ENCODE data around the gene TMEM120B.

Gene TMEM120B

GRCh38 chr12:121823101-121823726 lies 110.7 kb downstream of the TMEM120B start:
- no peak for DNase-seq

- DNase-seq, result no peak
These were observed 111.2 kb downstream of the TMEM120B start for GRCh38 chr12:121823727-121824115.

- no peak for DNase-seq
These were observed 112.5 kb downstream of the TMEM120B start for GRCh38 chr12:121825041-121825523.

- DNase-seq, result no peak
These were observed 114.0 kb downstream of the TMEM120B start for GRCh38 chr12:121826318-121827150.

- no peak for DNase-seq
These were observed 115.0 kb downstream of the TMEM120B start for GRCh38 chr12:121827351-121828099.

- no peak for DNase-seq
These were observed 115.8 kb downstream of the TMEM120B start for GRCh38 chr12:121828306-121828705.

GRCh38 chr12:121828826-121829225 lies 116.3 kb downstream of the TMEM120B start:
- no peak for DNase-seq

GRCh38 chr12:121829250-121829918 lies 116.8 kb downstream of the TMEM120B start:
- DNase-seq, result no peak

- no peak for DNase-seq
These were observed 117.6 kb downstream of the TMEM120B start for GRCh38 chr12:121830134-121830533.

- DNase-seq, result no peak
These were observed 118.2 kb downstream of the TMEM120B start for GRCh38 chr12:121830588-121831265.
